ENCODE data around the gene KRCC1.

The KRCC1 gene

DNA sequence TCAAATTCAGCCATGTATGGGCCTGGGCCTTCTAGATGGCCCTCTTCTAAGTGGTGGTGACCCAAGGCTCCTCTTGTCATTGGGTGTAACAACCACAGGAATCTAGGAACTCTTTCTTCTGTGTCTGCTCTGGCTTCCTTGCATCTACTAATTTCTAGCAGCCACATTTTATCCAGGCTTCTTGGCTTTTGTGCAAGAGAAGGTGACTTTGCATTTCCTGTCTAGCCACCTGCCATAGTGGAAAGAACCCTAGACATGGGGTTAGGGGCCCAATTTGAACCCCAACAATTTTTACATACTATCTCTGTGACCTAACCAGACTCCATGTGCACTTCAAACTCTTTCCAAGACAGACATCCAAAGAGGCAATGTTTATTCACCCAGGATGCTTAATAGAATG, 37.2 kb upstream of the KRCC1 start:
- no peak overlapping the region for H2AK5ac ChIP-seq (ENCODE audit: low read length, severe bottlenecking)
- H3K18ac ChIP-seq (ENCODE audit: low read depth in 1 of 2, low read length in 2 of 2), result no peak overlapping the region
- H2BK15ac ChIP-seq (ENCODE audit: low read depth, poor library complexity, severe bottlenecking), result no peak overlapping the region
- no peak overlapping the region for H2AFZ ChIP-seq (ENCODE audit: low read depth, low read length)
- H2BK120ac ChIP-seq (ENCODE audit: low read depth, low read length), result no peak overlapping the region
- peaks cover 15 to 34% of the 10 kb centered on the region in 2 experiments for H3K27me3 ChIP-seq (ENCODE audit: control insufficient read depth in 1 of 2, insufficient read depth in 1 of 2, low read length in 2 of 2)
- H3K14ac ChIP-seq (ENCODE audit: low read length in 2 of 2), result no peak overlapping the region
- H2BK5ac ChIP-seq (ENCODE audit: low read depth, low read length, poor library complexity, severe bottlenecking), result no peak overlapping the region
- H4K8ac ChIP-seq (ENCODE audit: low read length), result no peak overlapping the region
- no peak overlapping the region for H3K4me3 ChIP-seq (ENCODE audit: insufficient read depth in 1 of 2, low read depth in 1 of 2, low read length in 2 of 2)
- no peak overlapping the region for H4K91ac ChIP-seq (ENCODE audit: low read length)
- H3K9me3 ChIP-seq (ENCODE audit: control insufficient read depth, low read length), result no peaks in the 10 kb centered on the region
- no peak overlapping the region for H3K4me2 ChIP-seq (ENCODE audit: low read length, poor library complexity, severe bottlenecking)
- no peak overlapping the region for H3K9ac ChIP-seq (ENCODE audit: low read length)
- no peak overlapping the region for H3K27ac ChIP-seq (ENCODE audit: low read length, poor library complexity, severe bottlenecking)
- peaks cover under 1% of the 10 kb centered on the region for H3K4me1 ChIP-seq (ENCODE audit: control insufficient read depth, insufficient read depth, low read depth, low read length)
- no peaks in the 10 kb centered on the region for H3K79me1 ChIP-seq (replicated peaks; ENCODE audit: low read length, poor library complexity, severe bottlenecking)
- H2BK12ac ChIP-seq (ENCODE audit: low read length in 2 of 2), result no peak overlapping the region
- H3K4ac ChIP-seq (ENCODE audit: low read depth in 1 of 2, low read length in 2 of 2), result no peak overlapping the region
- no peak for DNase-seq
- no peaks in the 10 kb centered on the region for H3K36me3 ChIP-seq (ENCODE audit: control insufficient read depth in 1 of 2, insufficient read depth in 2 of 2, low read depth in 1 of 2, low read length in 2 of 2)
- no peak overlapping the region for H3K23ac ChIP-seq (ENCODE audit: low read length in 2 of 2)

DNA sequence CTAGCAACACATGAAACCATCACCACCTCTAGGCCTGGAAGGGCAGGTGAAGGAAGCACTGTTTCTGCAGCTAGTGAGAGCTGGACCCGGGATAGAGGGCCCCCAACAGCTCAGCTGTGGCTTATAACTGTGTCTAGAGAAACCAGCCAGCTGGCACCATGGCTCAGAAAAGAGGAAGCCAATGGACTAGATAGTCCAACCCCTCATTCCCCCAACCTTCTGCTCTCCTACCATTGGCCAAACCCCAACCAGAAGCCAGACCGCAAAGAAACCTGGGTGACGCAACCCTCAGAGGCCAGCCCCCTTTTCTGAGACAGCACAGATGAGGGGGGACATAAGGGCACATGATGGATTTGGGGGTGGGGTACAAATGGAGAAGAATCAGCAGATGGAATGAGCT, 36.4 kb upstream of the KRCC1 start:
- Histone ChIP-seq H2BK120ac (ENCODE audit: low read depth, low read length) (no peak overlapping the region), H3K9me3 (ENCODE audit: control insufficient read depth, low read length) (no peaks in the 10 kb centered on the region), H3K9ac (ENCODE audit: low read length) (no peak overlapping the region), H3K18ac (ENCODE audit: low read depth in 1 of 2, low read length in 2 of 2) (no peak overlapping the region), H3K4me3 (ENCODE audit: insufficient read depth in 1 of 2, low read depth in 1 of 2, low read length in 2 of 2) (no peak overlapping the region), H3K14ac (ENCODE audit: low read length in 2 of 2) (no peak overlapping the region), H2AFZ (ENCODE audit: low read depth, low read length) (no peak overlapping the region), H3K36me3 (ENCODE audit: control insufficient read depth in 1 of 2, insufficient read depth in 2 of 2, low read depth in 1 of 2, low read length in 2 of 2) (no peaks in the 10 kb centered on the region), H2AK5ac (ENCODE audit: low read length, severe bottlenecking) (no peak overlapping the region), H3K27ac (ENCODE audit: low read length, poor library complexity, severe bottlenecking) (no peak overlapping the region), H2BK15ac (ENCODE audit: low read depth, poor library complexity, severe bottlenecking) (no peak overlapping the region), H3K4ac (ENCODE audit: low read depth in 1 of 2, low read length in 2 of 2) (no peak overlapping the region), H3K27me3 (ENCODE audit: control insufficient read depth in 1 of 2, insufficient read depth in 1 of 2, low read length in 2 of 2) (peaks cover 13 to 29% of the 10 kb centered on the region in 2 experiments), H3K23ac (ENCODE audit: low read length in 2 of 2) (no peak overlapping the region), H3K4me1 (ENCODE audit: control insufficient read depth, insufficient read depth, low read depth, low read length) (peaks cover 2% of the 10 kb centered on the region), H4K91ac (ENCODE audit: low read length) (no peak overlapping the region), H2BK5ac (ENCODE audit: low read depth, low read length, poor library complexity, severe bottlenecking) (no peak overlapping the region), H4K8ac (ENCODE audit: low read length) (no peak overlapping the region), H3K4me2 (ENCODE audit: low read length, poor library complexity, severe bottlenecking) (no peak overlapping the region), H3K79me1 (replicated peaks; ENCODE audit: low read length, poor library complexity, severe bottlenecking) (no peaks in the 10 kb centered on the region), H2BK12ac (ENCODE audit: low read length in 2 of 2) (no peak overlapping the region)
- DNase-seq, result no peak
- 58% methylated on average over 3 of the region's 3 CpGs for WGBS

DNA sequence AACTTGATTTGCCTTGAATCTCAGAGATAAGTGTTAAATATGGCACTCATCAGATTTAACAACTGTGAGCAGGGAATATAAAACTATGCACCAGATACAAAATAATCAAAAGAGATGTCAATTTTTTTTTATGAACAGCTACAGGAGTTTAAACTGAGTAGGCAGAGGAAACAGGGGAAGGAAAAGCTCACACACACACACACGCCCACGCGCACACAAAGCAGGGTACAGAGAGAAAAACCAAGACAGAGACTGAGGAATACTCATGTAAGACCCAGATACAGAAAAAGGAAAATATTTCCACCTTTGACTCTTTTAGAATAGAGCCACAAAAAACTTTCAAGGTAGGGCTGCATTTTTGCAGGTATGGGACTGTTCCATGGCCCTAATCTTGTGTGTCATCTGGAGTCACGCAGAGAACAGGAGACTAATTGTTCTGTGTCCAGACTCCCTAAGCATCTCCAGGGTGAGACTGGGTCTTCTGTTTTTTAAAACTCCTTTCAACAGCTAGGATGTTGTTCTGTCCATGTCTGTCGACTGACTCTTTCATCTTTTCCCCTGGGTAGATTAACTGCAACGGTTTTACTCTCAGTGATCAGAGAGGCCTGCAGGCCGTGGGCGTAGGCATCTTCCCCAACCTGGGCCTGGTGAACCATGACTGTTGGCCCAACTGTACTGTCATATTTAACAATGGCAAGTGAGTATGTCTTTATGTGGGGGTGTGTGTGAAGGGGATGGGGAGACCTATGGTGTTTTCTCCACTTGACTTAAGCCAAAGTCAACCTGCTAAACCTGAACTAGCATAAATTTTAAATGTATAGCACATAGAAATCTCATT, 35.1 kb upstream of the KRCC1 start:
- DNase-seq, result no peak
- Histone ChIP-seq H3K4me2 (ENCODE audit: low read length, poor library complexity, severe bottlenecking) (no peak overlapping the region), H2BK120ac (ENCODE audit: low read depth, low read length) (no peak overlapping the region), H2BK12ac (ENCODE audit: low read length in 2 of 2) (no peak overlapping the region), H4K8ac (ENCODE audit: low read length) (no peak overlapping the region), H3K4me3 (ENCODE audit: insufficient read depth in 1 of 2, low read depth in 1 of 2, low read length in 2 of 2) (no peak overlapping the region), H4K91ac (ENCODE audit: low read length) (no peak overlapping the region), H2AFZ (ENCODE audit: low read depth, low read length) (no peak overlapping the region), H2BK15ac (ENCODE audit: low read depth, poor library complexity, severe bottlenecking) (no peak overlapping the region), H3K4me1 (ENCODE audit: control insufficient read depth, insufficient read depth, low read depth, low read length) (peaks cover 2% of the 10 kb centered on the region), H3K14ac (ENCODE audit: low read length in 2 of 2) (no peak overlapping the region), H3K27me3 (ENCODE audit: control insufficient read depth in 1 of 2, insufficient read depth in 1 of 2, low read length in 2 of 2) (peaks cover 10 to 16% of the 10 kb centered on the region in 2 experiments), H3K18ac (ENCODE audit: low read depth in 1 of 2, low read length in 2 of 2) (no peak overlapping the region), H3K36me3 (ENCODE audit: control insufficient read depth in 1 of 2, insufficient read depth in 2 of 2, low read depth in 1 of 2, low read length in 2 of 2) (no peaks in the 10 kb centered on the region), H3K79me1 (replicated peaks; ENCODE audit: low read length, poor library complexity, severe bottlenecking) (no peaks in the 10 kb centered on the region), H3K23ac (ENCODE audit: low read length in 2 of 2) (no peak overlapping the region), H3K27ac (ENCODE audit: low read length, poor library complexity, severe bottlenecking) (no peak overlapping the region), H3K9me3 (ENCODE audit: control insufficient read depth, low read length) (no peaks in the 10 kb centered on the region), H2BK5ac (ENCODE audit: low read depth, low read length, poor library complexity, severe bottlenecking) (no peak overlapping the region), H3K9ac (ENCODE audit: low read length) (no peak overlapping the region), H2AK5ac (ENCODE audit: low read length, severe bottlenecking) (no peak overlapping the region), H3K4ac (ENCODE audit: low read depth in 1 of 2, low read length in 2 of 2) (no peak overlapping the region)
- whole genome bisulfite sequencing, result 83% methylated on average over 5 of the region's 8 CpGs

DNA sequence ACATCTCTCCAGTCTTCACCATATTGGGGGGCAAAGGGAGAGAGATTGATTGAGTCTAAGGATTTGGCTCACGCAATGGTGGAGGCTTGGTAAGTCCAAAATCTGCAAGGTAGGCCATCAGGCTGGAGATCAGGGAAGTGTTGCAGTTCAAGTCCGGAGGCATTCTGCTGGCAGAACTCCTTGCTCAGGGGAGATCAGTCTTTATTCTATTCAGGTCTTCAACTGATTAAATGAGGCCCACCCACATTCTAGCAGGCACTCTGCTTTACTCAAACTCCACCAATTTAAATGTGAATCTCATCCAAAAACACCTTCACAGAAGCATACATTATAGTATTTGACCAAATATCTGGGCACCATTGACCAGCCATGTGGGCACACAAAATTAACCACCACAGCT, 33.4 kb upstream of the KRCC1 start:
- H4K91ac ChIP-seq (ENCODE audit: low read length), result no peak overlapping the region
- DNase-seq, result no peak
- peaks cover 2% of the 10 kb centered on the region for H3K4me1 ChIP-seq (ENCODE audit: control insufficient read depth, insufficient read depth, low read depth, low read length)
- H3K36me3 ChIP-seq (ENCODE audit: control insufficient read depth in 1 of 2, insufficient read depth in 2 of 2, low read depth in 1 of 2, low read length in 2 of 2), result no peaks in the 10 kb centered on the region
- H3K9ac ChIP-seq (ENCODE audit: low read length), result no peak overlapping the region
- H2BK12ac ChIP-seq (ENCODE audit: low read length in 2 of 2), result no peak overlapping the region
- H3K4me3 ChIP-seq (ENCODE audit: insufficient read depth in 1 of 2, low read depth in 1 of 2, low read length in 2 of 2), result no peak overlapping the region
- H3K4ac ChIP-seq (ENCODE audit: low read depth in 1 of 2, low read length in 2 of 2), result no peak overlapping the region
- no peak overlapping the region for H3K23ac ChIP-seq (ENCODE audit: low read length in 2 of 2)
- no peak overlapping the region for H2BK120ac ChIP-seq (ENCODE audit: low read depth, low read length)
- no peaks in the 10 kb centered on the region for H3K79me1 ChIP-seq (replicated peaks; ENCODE audit: low read length, poor library complexity, severe bottlenecking)
- no peaks in the 10 kb centered on the region for H3K9me3 ChIP-seq (ENCODE audit: control insufficient read depth, low read length)
- no peak overlapping the region for H3K4me2 ChIP-seq (ENCODE audit: low read length, poor library complexity, severe bottlenecking)
- H2AFZ ChIP-seq (ENCODE audit: low read depth, low read length), result no peak overlapping the region
- no peak overlapping the region for H3K18ac ChIP-seq (ENCODE audit: low read depth in 1 of 2, low read length in 2 of 2)
- no peak overlapping the region for H3K14ac ChIP-seq (ENCODE audit: low read length in 2 of 2)
- H2BK15ac ChIP-seq (ENCODE audit: low read depth, poor library complexity, severe bottlenecking), result no peak overlapping the region
- H2BK5ac ChIP-seq (ENCODE audit: low read depth, low read length, poor library complexity, severe bottlenecking), result no peak overlapping the region
- H3K27me3 ChIP-seq (ENCODE audit: control insufficient read depth in 1 of 2, insufficient read depth in 1 of 2, low read length in 2 of 2), result peaks cover 0 to 4% of the 10 kb centered on the region in 2 experiments
- 85% methylated on average over 2 of the region's 2 CpGs for WGBS
- no peak overlapping the region for H3K27ac ChIP-seq (ENCODE audit: low read length, poor library complexity, severe bottlenecking)
- no peak overlapping the region for H2AK5ac ChIP-seq (ENCODE audit: low read length, severe bottlenecking)
- H4K8ac ChIP-seq (ENCODE audit: low read length), result no peak overlapping the region

All from mesenchymal stem cell (in vitro differentiated cells and primary cell).